CD4-positive, alpha-beta T cell treated with Interleukin-6 at 100 ng/mL for 8 hours (primary cell): ENCODE measurements around the gene NBEAL1.
A peak's percentile ranks its signal among the peaks of the same experiment; 100 is the strongest.
"Not testable (repeated sequence)": the region's sequence is repeated elsewhere in the genome, so short reads cannot be mapped to it uniquely, and the experiment has no call there.

Experiments used
- DNase-seq: peaks from one replicate; pipeline ENCODE4 v3.0.0-alpha.2; 2020; ENCODE audit warnings: mixed read lengths, low spot score

NBEAL1 gene

GRCh38 chr2:203237346-203238238 is 222.9 kb downstream of the NBEAL1 start:
- no peak for DNase-seq

- DNase-seq = no peak
Measured at GRCh38 chr2:203238292-203238703, 223.6 kb downstream of the NBEAL1 start.

DNA sequence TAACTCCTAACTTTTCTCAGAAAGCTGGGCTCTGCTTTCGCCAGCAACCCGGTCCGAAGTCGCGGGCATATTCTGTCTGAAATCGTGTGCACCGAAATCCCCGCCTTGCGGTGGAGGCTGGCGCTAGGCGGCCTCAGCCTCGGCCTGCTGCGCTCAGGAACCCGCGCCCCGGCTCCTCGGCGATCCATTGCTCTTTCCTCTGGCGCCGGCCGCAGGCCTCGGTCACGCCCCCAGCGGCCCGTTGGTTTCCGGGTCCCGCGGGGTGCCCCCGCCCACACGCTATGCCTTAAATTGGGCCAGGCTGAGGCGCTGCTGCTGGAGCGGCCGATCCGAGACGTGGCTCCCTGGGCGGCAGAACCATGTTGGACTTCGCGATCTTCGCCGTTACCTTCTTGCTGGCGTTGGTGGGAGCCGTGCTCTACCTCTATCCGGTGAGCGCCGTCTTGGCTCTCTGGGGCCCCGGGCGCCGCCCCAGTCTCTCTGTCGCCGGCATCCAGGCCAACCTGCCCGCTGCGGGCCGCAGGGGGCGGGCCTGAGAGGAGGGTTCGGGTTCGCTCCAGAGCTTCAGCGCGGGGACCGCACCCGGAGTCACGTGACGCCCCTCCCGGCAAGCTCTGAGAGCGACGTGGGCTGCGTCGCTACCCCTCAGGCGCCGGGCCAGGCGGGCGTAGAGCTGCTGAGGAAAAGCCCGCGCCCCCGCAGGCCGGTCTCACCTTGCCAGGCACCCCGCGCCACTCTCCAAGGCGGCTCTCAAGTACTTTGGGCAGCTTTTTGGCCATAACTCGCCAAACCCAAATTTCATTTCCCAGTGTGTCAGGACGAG is 224.2 kb downstream of the NBEAL1 start, which contains the start of gene CYP20A1:
Gene CYP20A1 (plus strand): TSS at position 315 of the 823 bp plus-strand sequence. CDS start 45 bp downstream, at position 360.
- peak; percentile 94 for DNase-seq

DNA sequence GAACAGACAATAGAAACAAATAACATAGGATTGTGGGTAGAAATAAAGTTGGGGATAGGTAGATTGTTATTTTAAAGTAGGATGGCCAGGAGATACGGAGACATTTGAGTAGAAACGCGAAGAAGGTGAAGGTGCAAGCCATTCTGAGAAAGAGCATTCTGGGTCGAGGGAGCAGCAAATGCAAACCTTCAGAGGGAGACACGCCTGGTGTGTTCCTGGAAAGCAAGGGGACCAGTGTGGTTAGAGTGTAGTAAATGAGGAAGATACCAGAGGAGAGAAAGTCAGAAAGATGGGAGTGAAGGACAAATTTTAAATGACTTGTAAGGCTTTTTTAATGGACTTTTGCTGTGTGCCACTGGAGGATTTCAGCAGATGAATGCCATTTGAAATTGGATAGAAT is 225.8 kb downstream of the NBEAL1 start:
- DNase-seq = no peak

DNA sequence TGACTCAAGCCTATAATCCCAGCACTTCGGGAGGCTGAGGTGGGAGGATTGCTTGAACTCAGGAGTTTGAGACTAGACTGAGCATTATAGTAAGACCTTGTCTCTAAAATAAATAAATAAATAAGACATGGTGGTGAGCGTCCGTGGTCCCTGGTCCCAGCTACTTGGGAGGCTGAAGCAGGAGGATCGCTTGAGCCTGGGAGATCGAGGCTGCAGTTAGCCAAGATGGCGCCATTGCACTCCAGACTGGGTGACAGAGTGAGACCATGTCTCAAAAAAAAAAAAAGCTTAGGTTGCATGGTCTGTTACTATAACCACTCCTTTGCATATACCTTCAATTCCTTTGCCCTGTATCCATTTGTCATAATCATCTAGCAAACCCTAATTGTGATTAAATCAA is 227.8 kb downstream of the NBEAL1 start:
- DNase-seq = no peak

DNA sequence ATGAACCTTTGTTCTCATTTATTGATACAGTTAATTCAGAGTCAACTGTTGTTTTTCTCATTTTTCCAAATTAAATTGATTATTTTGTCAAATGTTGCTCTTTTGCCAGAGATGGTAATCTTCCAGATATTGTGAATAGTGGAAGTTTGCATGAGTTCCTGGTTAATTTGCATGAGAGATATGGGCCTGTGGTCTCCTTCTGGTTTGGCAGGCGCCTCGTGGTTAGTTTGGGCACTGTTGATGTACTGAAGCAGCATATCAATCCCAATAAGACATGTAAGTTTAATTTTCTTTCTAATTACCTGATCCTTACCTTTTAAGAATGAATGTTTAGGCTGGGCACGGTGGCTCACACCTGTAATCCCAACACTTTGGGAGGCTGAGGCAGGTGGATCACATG is 232.0 kb downstream of the NBEAL1 start:
- no peak for DNase-seq

DNA sequence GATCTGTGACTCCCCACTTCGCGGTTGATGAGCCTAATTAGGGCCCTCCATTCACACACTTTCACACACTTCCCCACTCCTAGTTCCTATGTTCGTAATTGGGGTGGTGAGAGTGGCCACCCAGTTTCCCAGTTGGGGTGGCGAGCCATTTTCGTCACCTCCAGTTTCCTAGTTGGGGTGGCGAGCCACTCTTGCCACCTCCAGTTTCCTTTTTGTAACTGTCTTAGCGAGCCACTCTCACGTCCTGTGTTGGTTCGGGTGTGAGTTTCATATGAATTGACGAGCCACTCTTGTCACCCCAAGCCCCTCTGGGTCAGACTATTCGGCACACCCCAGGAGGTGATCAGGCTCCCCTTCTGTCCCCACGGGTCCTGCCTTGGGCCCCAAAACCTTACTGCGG is 238.1 kb downstream of the NBEAL1 start:
- no peak for DNase-seq

GRCh38 chr2:203253422-203254095 is 238.9 kb downstream of the NBEAL1 start:
- not testable (repeated sequence) for DNase-seq

DNA sequence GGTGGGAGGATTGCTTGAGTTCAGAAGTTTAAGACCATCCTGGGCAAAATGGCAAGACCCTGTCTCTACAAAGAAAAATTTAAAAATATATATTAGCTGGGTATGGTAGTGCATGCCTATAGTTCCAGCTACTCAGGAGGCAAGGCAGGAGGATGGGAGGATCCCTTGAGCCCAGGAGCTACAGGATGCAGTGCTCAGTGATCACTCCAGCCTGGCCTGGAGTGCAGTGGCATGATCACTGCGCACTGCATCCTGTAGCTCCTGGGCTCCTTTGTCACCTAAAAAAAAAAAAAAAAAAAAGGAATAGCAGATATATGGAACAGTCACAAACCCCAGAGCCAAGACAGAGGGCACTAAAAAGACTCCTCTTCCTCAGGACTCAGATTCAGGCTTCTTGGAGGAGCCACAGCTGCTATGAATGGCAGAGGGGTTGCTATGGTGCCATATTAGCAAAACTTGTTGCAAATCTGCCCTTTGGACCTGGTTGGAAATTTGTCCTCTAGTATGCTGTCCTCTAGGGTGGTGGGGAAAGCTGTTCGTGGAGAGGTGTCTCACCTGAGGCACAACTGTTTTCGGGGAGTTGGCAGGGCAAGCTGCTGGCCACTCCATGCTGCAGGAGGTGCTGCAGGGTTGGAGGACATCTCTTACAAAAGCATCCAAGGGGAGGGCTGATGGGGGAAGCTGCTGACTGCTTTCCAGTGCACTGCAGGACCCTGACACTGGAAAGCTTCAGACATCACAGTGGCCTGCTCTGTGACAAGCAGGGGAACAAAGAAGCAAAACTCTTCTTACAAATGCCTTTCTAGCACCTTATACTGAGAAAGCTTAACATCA is 246.9 kb downstream of the NBEAL1 start:
- DNase-seq = no peak
